Upper lobe of right lung (tissue), 1 donor: Measurements from ENCODE around the gene GRM1. TPM values are rescaled to one million over a fixed set of nuclear protein-coding genes. Genes with fewer than 3 reads are reported as not detected.

Experiments used
- ATAC-seq: fragments of 200-7000 bp; cut with Tn5 transposase; one replicate; pipeline ENCODE4 v1.9.1; 2020; ENCODE audit warnings: mild to moderate bottlenecking, moderate library complexity
- DNase-seq: peaks from one replicate; pipeline ENCODE4 v3.0.0-alpha.2; 2020
- H3K27ac ChIP-seq: fragments of 200-600 bp; one replicate; pipeline ENCODE4 v1.8.0; 2022
- H3K27me3 ChIP-seq: fragments of 200-600 bp; one replicate; pipeline ENCODE4 v1.8.0; 2022; ENCODE audit warnings: mild to moderate bottlenecking
- H3K36me3 ChIP-seq: fragments of 200-600 bp; one replicate; pipeline ENCODE4 v1.8.0; 2022
- H3K4me1 ChIP-seq: fragments of 200-600 bp; one replicate; pipeline ENCODE4 v1.8.0; 2022
- H3K4me3 ChIP-seq: fragments of 200-600 bp; one replicate; pipeline ENCODE4 v1.8.0; 2022; ENCODE audit warnings: mild to moderate bottlenecking
- H3K9me3 ChIP-seq: fragments of 200-600 bp; one replicate; pipeline ENCODE4 v1.8.0; 2022
- intact Hi-C: fragments of 100-400 bp; cut with DNase I; formaldehyde crosslinking; loops from one replicate; pipeline ENCODE4 v1.11.0; 2022
- total RNA-seq: library from RNA; stranded (reverse); fragmentation: NEBNext Ultra II Directional; extraction: Animal tissue kit (Norgen Biotek cat#: 25700); gene quantifications from one replicate; pipeline ENCODE4 v1.2.1, GENCODE V29; 2021
- TF ChIP-seq, protein P1 (sequence below): fragments of 200-600 bp; IDR thresholded peaks from one replicate; pipeline ENCODE4 v1.8.0; 2022; ENCODE audit warnings: antibody characterized with exemption
- donor health status: DM: no; HTN: yes; CAD: no; lungs with severe emphysema.

Gene GRM1
- total RNA-seq, 1 donor from 2014 or later: 0.09 TPM

DNA sequence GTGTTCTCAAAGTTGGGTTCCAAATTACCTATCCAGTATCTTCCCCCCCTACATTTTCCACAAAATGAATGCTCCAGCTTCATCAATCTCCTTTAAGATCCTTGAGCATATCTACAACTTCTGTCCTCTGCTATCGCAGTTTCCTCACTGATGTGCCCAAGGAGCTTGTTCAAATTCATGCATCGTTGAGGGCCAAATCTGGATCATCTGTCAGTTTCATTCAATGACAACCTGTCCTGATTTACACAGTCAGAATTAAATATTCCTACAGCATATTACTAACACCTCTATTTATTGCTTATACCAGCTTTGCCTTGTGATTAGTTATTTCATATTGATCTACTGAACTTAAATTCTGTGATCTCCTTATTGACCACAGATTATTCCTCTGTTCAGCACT is 68.7 kb downstream of the GRM1 start:
- Histone ChIP-seq H3K4me1 (no peaks in the 10 kb centered on the region), H3K36me3 (no peaks in the 10 kb centered on the region), H3K27ac (no peak overlapping the region), H3K4me3 (no peak overlapping the region), H3K9me3 (no peaks in the 10 kb centered on the region), H3K27me3 (no peaks in the 10 kb centered on the region)
- ATAC-seq (no peak), DNase-seq (no peak)
- intact Hi-C loops: no loop called here
- TF ChIP-seq, protein P1, sequence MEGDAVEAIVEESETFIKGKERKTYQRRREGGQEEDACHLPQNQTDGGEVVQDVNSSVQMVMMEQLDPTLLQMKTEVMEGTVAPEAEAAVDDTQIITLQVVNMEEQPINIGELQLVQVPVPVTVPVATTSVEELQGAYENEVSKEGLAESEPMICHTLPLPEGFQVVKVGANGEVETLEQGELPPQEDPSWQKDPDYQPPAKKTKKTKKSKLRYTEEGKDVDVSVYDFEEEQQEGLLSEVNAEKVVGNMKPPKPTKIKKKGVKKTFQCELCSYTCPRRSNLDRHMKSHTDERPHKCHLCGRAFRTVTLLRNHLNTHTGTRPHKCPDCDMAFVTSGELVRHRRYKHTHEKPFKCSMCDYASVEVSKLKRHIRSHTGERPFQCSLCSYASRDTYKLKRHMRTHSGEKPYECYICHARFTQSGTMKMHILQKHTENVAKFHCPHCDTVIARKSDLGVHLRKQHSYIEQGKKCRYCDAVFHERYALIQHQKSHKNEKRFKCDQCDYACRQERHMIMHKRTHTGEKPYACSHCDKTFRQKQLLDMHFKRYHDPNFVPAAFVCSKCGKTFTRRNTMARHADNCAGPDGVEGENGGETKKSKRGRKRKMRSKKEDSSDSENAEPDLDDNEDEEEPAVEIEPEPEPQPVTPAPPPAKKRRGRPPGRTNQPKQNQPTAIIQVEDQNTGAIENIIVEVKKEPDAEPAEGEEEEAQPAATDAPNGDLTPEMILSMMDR: no peak

DNA sequence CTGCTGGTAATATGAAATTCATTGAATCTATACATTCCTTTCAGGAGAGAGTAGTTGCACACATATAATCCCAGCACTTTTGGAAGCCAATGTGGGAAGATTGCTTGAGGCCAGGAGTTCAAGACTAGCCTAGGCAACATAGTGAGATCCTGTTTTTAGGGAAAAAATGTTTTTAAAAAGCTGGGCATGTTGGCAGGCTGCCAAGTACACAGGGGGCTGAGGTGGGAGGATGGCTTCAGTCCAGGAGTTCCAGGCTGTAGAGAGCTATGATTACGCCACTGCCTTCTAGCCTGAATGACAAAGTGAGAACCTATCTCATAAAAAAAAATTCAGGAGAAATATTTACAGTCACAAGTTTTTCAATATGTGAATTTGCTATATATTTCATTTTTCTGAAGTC is 71.9 kb downstream of the GRM1 start:
- no peak overlapping the region for H3K4me3 ChIP-seq
- TF ChIP-seq, protein P1: no peak
- H3K9me3 ChIP-seq: no peaks in the 10 kb centered on the region
- no peak for DNase-seq
- no peaks in the 10 kb centered on the region for H3K27me3 ChIP-seq
- no peak for ATAC-seq
- intact Hi-C loops: no loop called here
- H3K4me1 ChIP-seq: no peaks in the 10 kb centered on the region
- no peak overlapping the region for H3K27ac ChIP-seq
- H3K36me3 ChIP-seq: no peaks in the 10 kb centered on the region

GRCh38 chr6:146103416-146104072 is 74.7 kb downstream of the GRM1 start:
- H3K27ac ChIP-seq: no peak overlapping the region
- intact Hi-C loops: no loop called here
- no peak for ATAC-seq

GRCh38 chr6:146106532-146106931 is 77.7 kb downstream of the GRM1 start:
- intact Hi-C loops: no loop called here
- no peak for ATAC-seq
- Histone ChIP-seq H3K9me3 (no peaks in the 10 kb centered on the region), H3K4me1 (no peaks in the 10 kb centered on the region), H3K4me3 (no peak overlapping the region), H3K27me3 (no peaks in the 10 kb centered on the region), H3K27ac (no peak overlapping the region), H3K36me3 (no peaks in the 10 kb centered on the region)
- TF ChIP-seq, protein P1: no peak
- DNase-seq: no peak

More at GRCh38 chr6:146103416-146104072, 74.7 kb downstream of the GRM1 start:
- Histone ChIP-seq H3K4me3 (no peak overlapping the region), H3K27me3 (no peaks in the 10 kb centered on the region), H3K36me3 (no peaks in the 10 kb centered on the region), H3K4me1 (no peaks in the 10 kb centered on the region), H3K9me3 (no peaks in the 10 kb centered on the region)
- no peak for DNase-seq
- TF ChIP-seq, protein P1: no peak

DNA sequence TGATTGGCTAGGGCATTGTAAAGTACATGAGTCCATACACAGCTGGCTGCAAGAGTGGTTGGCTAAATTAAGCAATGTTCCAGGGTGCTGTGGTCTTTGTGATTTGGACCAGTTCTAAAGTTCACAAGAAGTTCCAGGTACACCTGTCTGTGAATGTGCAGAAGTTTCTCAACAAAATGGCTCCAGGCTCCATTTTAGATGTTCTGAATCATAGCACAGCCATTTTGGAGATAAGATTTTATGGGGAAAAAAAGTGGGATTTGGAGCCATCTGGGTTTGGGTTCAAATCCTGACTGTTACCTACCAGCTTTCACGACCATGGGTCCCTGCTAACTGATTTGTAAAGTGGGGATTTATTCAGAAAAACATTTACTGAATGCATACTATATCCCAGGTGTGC is 82.1 kb downstream of the GRM1 start:
- DNase-seq (no peak), ATAC-seq (no peak)
- Histone ChIP-seq H3K4me3 (no peak overlapping the region), H3K36me3 (no peaks in the 10 kb centered on the region), H3K27me3 (no peaks in the 10 kb centered on the region), H3K9me3 (no peaks in the 10 kb centered on the region), H3K27ac (no peak overlapping the region), H3K4me1 (no peaks in the 10 kb centered on the region)
- TF ChIP-seq, protein P1: no peak
- intact Hi-C loops: no loop called here
